HG02610 (cell line): ENCODE measurements around the gene MAPK10.
"Not testable (repeated sequence)": the region's sequence is repeated elsewhere in the genome, so short reads cannot be mapped to it uniquely, and the experiment has no call there.

Experiments used
- ATAC-seq: cut with Tn5 transposase; IDR thresholded peaks from one replicate; pipeline ENCODE4 v1.9.1; 2021; ENCODE audit warnings: mild to moderate bottlenecking, moderate library complexity; ENCODE audit not compliant: unreplicated experiment

The MAPK10 gene

DNA sequence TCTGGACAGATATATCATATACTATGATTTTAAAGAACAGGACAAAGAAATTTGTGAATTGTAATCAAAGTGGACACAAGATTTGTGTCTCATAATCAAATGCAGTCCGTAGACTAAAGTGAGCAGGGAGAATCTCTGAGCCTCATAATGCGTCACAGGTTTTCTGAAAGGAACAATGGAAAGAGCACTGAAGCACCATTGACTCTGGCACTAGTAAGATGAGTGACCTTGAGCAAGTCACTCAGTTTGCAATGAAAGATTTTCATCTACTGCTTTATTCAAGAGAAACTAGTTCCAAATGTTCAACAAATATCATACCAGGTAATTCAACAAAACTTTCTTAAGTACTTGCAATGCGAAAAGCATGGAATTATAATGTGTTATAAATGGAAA lies 315.3 kb downstream of the MAPK10 start:
- no peak for ATAC-seq

DNA sequence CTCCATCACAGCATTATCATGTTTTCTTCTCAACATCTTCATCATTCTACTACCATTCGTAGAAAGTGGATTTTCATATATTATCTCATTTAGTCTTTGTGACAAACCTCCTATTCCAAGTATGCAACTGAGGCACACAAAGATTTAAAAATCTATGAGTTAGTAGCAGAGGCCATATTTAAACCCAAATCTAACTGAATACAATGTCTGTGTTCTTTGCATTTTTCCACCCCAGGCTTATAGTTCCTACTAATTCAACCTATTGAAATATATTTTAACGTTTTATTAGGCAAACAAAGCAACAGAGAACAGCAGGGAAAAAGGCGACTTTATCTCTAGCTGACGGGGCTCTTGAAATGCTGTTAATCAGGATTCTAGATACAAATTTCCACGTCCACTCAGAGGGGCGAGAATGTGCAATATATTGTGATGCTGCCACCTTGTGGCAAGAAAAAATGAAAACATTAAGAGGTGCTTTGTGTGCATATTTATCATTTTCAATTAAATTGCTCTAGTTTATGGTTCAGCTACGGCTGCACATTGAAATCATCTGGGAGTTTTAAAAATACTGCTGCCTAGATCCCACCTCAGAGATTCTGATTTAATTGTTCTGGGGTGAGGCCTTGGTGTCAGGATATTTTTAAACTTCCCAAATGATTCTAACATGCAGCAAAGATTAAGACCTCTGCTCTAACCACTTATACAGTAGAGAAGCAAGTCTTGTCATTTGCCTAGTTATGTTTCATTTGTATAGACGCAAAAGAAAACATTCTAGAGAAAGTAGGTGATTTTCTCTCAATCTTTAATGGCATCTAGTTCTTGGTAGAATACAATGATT lies 315.9 kb downstream of the MAPK10 start:
- peak; percentile 66 for ATAC-seq

DNA sequence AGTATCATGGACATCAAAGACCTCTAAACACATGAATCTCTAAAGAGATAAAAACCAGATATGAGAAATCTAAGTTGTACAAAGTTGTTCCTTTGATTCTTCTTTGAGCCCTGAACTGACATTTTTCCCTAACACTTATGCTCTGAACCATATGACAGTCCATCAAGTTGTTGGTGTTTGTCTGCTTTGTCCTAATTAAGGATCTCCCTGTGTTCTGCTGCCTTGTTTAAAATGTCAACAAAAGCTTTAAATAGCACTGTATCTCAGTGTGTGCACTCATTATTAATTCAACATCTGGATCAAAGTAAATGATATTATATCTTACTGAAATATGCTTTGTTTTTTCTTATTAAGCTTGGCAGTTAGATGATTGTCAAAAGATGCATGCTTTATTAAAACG lies 321.8 kb downstream of the MAPK10 start:
- ATAC-seq, result no peak

DNA sequence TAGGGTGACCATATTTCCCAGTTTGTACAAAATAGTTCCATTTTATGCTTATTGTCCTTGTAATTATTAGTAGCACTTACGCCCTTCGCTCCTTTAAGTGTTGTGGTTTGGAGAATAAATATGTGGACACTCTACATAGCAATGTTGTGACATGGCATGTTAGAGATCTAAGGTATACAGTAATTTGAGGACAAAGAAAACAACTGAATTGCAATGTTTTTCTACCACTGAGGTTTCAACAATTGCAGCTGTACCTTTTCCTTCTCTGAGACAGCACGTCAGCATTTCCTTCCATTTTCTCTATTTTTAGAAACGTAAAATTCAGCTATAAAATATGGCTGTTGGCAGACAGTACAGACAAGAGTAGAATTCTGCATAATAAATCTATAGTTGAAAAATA lies 323.1 kb downstream of the MAPK10 start:
- no peak for ATAC-seq

DNA sequence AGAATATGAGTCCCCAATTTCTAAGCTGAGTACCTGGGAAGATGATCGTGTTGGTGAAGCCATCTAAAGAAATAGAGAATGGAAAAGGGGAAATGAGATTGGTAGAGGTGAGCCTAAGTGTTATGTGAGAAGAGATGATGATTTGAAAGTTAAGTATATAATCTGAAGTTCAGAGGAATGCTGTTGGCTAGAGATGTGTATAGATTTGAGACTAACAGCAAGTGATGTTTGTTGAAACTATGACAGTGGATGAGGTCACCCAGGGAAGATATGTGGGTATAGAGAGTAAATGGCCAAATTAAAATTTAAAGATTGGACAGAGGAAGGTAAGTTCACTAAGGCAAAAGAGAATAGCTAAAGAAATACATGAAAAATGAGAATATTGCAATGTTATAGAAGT lies 324.2 kb downstream of the MAPK10 start:
- no peak for ATAC-seq

DNA sequence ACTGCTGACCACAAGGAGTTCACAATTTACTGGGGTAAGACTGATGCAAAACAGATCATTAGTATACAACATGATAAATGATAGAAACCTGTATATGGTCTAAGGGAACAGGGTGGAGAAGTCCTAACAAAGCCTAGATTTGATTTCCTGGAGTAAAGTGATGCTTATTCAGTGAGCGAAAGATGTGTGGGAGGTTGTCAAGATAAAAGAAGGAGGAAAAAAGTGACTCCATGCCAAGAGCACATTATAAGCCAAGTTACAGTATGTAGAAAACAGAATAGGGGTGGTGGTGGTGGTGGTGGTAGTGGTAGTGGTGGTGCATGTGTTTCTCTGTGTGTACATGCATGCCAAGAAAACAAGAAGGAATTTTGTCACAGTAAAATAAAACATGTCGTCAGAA lies 325.2 kb downstream of the MAPK10 start:
- ATAC-seq, result no peak

DNA sequence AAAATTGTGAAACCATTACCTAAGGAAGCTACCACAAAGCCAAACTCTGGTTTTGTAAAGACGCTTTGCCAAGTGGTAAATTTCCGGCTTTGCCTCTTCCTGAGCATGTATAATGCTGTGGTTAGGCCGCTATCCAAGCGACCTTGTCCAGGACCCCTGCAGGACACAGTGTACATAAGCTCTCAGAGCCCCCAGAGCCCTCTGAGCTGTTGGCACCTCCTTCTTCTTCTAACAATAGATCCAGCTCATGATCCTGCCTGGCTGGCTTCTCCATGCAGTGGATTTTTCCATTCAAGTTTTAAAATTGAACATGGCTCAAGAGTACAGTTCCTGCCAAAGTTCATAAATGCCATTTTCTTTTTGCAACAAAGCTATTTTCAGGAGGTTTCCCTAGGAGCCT lies 326.7 kb downstream of the MAPK10 start:
- ATAC-seq, result no peak

DNA sequence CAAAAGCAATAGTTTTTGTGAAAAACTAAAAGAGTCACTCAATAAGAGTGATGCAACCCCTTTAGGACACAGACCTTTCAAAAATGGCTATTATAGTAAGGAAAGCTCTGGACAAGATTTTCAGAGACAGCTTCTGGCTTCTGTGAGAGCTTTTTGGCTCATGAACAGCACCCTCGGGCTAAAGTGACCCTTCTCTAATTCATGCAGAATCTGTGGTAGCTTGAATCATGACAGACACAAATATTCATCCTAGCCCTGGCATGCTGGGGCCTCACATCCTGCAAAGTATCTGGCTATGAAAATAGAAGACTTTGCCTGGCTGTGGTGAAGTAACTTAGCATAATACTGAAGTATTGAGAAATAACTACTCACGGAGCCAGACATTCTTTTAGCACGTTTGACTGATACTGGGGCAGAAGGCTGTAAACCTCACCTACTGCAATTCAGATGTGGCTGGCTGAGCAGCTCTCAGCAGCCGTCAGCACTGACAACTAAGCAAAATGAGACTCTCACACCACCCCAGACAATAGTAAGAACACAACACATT lies 327.3 kb downstream of the MAPK10 start:
- peak; percentile 38 for ATAC-seq

DNA sequence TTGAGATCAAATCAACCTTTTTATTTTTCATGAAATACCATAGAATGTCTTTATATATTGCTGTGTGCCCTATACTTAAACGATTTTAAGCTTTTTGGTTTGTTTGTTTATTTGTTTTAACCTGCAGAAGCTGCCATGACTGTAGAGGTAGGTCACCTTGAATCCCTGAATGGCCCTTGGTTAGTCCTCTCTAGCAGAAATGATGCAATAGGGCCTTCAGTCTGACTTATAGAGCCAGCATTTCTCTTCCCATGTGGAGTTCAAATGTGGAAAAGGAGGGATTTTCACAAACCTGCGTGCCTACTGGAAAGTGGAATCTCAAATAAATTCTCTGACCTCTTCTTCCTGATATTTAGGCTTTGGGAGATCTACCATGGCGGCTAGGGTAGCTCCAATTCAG lies 327.9 kb downstream of the MAPK10 start:
- no peak for ATAC-seq

DNA sequence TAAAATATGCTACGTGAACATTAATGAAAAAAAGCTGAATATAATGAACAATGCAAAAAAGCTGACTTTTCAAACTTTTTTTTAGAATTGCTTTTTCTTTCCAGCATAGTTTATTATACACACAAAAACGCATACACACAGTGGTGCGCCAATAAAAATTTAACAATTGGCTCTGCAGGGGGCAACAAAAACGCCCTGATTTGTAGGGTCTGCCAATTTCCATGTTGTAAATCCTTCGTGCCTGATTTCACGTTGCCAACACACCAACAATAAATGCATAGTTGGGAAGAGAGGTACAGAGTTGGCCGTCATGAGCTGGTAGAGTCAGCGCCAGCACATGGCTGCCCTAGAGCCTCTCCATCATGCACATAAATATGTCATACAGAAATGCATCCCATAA lies 333.1 kb downstream of the MAPK10 start:
- ATAC-seq, result no peak

DNA sequence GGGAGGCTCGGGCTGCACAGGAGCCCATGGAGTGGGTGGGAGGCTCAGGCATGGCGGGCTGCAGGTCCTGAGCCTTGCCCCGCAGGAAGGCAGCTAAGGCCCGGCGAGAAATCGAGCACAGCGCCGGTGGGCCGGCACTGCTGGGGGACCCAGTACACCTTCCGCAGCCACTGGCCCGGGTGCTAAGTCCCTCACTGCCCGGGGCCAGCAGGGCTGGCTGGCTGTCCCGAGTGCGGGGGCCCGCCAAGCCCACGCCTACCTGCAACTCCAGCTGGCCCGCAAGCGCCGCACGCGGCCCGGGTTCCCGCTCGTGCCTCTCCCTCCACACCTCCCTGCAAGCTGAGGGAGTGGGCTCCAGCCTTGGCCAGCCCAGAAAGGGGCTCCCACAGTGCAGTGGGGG lies 338.2 kb downstream of the MAPK10 start:
- not testable (repeated sequence) for ATAC-seq

DNA sequence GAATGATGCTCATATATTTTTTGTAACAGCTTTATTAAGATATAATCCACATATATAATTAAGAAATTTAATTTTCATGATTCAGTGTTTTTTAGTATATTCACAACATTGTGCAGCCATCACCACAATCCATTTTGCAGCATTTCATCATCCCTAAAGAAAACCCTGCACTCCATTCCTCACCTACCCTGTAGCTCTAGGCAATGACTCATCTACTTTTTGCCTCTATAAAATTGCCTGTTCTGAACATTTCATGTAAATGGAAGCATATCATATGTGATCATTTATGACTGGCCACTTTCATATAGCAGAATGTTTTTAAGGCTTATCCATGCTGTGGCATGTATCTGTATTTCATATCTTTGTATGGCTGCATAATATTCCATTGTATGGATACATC lies 339.9 kb downstream of the MAPK10 start:
- ATAC-seq, result no peak

DNA sequence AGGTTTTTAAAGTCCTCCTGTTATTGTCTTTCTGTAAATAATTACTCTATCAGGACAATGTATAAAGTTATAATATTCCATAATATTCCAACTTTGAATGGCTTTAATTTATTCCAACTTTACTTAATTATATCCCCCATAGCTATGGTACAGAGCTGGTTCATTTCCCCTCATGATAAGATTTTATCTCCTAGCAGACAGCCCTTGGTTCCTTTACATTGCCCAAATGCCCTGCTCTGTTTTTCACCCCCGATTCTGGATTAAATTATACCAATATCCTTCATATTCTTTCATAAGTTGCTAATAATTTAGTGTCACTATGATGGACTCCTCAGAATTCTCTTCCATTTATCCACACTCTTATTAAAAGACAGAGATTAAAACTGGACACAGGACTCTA lies 340.5 kb downstream of the MAPK10 start:
- no peak for ATAC-seq

DNA sequence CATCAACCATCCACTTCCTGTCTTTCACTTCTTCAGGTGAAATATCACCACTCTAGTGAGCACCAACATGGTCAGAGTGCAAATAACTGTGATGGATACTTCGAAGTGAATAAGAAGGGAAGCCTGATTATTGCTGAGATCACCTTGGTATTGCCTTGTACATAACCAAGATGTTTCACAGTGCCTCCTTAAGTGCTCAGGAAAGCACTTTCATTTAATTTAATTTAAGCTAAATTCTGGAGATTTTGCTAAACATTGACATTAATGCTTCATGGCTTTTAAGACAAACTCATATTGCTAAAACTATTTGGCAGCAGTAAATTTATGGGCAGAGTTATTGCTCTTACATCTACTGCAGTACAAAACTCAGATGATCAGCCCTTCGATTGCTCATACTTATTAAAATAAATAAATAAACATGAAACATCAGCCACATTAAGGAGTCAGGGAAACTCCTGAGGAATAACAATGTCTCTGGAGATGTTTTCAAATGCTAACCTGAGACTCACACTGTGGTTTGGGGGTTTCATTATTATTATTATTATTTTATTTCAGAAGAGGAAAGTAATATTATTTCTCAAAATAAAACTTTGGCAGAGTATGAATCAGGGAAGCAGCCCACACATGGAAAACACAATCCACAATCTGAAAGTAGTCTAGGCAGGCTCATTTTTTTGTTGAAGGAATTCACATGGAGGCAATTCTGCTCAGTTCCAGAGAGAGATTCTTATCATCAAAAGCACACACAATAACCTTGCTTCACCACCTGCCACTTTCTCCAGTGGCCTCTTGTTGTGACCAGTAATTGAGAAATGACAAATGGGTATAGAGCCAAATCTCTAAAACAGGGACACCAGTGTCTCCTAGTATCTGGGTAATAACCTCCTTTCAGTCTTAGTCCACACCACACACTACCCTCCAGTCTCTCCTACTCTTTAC lies 344.2 kb downstream of the MAPK10 start:
- peak; percentile 41 for ATAC-seq

DNA sequence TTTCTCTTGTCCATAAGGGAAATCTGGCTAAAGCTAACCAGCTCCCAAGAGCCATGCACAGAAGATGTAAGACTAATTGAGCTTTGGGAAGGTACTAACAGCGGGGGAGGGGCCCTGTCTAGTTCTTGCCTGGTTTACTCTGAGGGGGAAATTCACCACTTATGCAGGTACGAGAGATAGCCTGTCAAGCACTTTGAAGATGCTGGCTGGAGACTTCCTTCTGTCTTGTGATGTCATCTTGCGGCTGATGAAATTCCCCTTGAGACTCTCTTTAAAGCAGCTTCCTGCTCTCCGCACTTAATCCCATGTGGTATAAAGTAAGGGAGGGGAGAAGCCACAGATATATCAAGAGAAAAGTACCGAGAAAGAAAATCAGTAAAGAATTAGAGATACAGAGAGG lies 345.3 kb downstream of the MAPK10 start:
- ATAC-seq, result peak; percentile 93

DNA sequence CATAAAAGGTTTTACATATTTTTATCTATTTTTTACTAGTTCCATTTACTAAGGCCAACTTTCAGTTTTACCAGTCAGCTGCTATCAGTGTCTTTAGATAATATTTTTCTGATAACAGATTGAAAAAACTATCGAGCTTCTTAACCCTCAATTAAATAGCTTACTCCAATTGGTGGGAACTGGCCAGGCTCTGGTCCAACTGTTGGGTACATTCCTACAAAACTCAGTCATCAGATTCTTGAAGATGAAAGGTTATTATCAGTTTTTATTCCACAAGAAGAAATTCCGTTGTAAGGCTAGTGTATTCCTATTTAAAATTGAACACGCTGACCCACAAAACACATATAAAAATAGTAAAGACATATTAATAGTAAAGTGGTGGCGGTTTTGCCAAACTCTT lies 346.2 kb downstream of the MAPK10 start:
- no peak for ATAC-seq

DNA sequence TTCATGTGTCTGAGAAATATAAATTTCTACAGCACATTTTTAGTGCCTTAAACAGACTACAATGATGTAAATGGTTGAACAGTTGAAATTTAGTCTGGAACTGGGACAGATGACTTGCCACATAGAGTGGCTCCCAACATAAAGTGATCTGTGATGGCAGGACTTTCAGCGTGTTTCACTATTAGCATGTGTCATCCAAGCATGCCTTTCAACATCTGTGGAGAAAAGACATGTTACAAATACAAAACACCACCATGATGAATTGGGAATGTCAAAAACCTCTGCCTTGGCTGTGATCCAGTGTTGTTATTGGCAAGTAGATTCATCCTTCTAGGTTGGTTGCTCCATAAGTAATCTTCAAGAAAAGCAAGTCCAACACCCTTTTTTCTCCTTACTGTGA lies 348.7 kb downstream of the MAPK10 start:
- no peak for ATAC-seq

DNA sequence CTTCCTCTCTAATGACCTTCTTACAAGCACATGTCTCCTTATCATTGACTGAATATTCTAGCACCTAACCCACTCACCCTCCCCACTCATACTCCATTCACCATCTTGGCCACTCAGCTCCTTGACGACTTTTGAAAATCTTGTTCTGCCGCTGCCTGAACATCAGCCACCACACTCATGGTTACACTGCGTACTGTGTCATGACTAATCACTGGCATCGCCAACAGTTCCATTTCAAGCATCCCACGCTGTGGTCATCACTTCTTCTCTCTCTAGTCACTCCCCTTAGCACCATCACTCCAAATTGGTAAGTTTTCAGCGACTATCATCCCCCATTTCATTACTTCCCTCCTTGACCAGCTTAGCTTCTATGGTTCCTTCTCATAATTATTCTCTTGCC lies 352.8 kb downstream of the MAPK10 start:
- no peak for ATAC-seq

DNA sequence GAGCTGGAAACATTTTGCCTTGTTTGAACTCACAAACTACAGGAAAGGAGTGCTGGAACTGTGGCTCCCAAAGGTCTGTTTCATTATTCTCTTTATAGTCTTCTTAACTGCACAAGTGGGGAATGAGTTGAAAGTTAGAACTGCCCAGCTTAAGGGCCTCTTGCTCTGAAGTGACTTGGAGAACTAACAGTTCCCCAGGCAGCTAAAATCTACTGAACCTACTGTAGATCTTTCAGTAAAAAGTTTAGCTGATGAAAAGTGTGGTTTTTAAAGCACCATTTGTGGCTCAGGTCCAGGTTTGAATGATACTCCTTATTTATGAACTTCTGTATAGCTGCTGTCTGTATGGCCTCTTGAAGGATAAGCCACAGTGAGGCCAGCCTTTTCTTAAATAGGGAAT lies 353.8 kb downstream of the MAPK10 start:
- ATAC-seq, result no peak

DNA sequence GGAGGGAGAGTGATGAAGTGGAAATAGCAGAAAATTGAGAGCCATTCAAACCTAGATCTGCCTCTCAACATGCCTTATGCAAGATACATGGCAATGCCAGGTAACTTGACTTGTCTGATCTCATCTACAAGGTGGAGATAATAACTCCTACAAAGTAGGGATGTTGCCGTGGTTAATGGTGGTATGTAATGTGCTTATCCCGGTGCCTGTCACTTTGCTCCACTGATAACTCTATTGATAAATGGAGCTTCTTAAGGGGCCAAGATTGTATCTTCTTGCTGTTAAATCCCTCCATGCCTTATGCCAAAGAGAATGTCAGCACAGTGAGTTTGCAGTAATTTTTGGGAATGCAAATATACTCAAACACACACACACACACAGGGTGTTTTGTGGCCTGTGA lies 355.8 kb downstream of the MAPK10 start:
- no peak for ATAC-seq

DNA sequence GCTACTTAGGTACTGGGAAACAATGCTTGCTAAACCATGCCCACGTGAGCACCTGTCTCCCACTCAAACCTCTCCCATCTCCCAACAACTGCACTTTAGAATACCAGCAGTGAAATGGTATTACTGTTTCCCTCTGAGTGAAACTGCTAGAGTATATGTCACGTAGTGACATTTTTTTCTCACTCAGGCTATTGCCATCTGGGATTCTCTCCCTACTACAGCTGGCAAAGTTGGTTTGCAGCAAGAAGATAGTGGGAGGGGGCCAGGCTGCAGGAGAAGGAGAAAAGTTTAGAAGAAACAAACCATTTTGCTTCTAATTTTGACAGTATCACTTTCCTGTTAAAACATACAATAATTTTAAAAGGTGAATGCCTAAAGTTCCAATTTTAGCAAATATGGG lies 358.3 kb downstream of the MAPK10 start:
- ATAC-seq, result no peak

DNA sequence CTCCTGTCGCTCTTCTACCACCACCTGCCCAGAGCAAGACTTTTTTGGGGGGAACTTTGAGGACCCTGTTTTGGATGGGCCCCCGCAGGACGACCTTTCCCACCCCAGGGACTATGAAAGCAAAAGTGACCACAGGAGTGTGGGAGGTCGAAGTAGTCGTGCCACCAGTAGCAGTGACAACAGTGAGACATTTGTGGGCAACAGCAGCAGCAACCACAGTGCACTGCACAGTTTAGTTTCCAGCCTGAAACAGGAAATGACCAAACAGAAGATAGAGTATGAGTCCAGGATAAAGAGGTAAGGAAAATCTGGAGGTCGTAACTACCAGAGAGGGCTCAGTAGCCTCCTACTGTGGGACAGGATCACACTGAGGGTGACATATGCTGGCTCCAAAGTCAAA lies 364.5 kb downstream of the MAPK10 start:
- no peak for ATAC-seq
